A549 (cell line): ENCODE measurements around the gene ACADL. TPM values are rescaled to one million over a fixed set of nuclear protein-coding genes. Genes with fewer than 3 reads are reported as not detected.

Experiments
- ATAC-seq, 2 experiments: fragments of 200-7000 bp in 1 of 2; fragments of >200 bp in 1 of 2; cut with Nextera tagmentation in 1 of 2; cut with Tn5 transposase in 1 of 2; 3 replicates each; pipeline versions ENCODE4 v1.8.0 to v1.9.1; 2018 to 2020; ENCODE audit warnings: mild to moderate bottlenecking in 1 of 2, moderate library complexity in 1 of 2
- CTCF ChIA-PET: fragments of 300-600 bp; sonication (Branson Sonifier 250); formaldehyde crosslinking; extraction: SDS; loops from one replicate; lab custom pipeline; 2021; ENCODE audit warnings: antibody characterized with exemption, inconsistent platforms; lab: Yijun Ruan, JAX
- POLR2A ChIA-PET: fragments of 350-600 bp; formaldehyde crosslinking; extraction: SDS; loops from one replicate; lab custom pipeline; 2021; ENCODE audit warnings: antibody characterized with exemption, inconsistent platforms; lab: Yijun Ruan, JAX
- DNase-seq, 2 experiments: peaks; one replicate each; pipeline versions ENCODE4 v3.0.0 to v3.0.0-alpha.2; 2011 to 2016; ENCODE audit warnings: low read depth in 1 of 2, low spot score in 1 of 2
- FAIRE-seq: peaks from 2 replicates; lab custom pipeline; 2011; peaks lifted over from hg19 to GRCh38; lab: Jason Lieb, UNC
- H3K27ac ChIP-seq, 2 experiments: fragments of >200 bp; sonication (Bioruptor Twin); formaldehyde crosslinking; 3 replicates each; pipeline ENCODE4 v1.5.1; 2016 to 2017
- H3K4me1 ChIP-seq: fragments of >200 bp; sonication (Bioruptor Twin); formaldehyde crosslinking; 3 replicates; pipeline ENCODE4 v1.6.1; 2016
- H3K4me2 ChIP-seq: fragments of >200 bp; sonication (Bioruptor Twin); formaldehyde crosslinking; 3 replicates; pipeline ENCODE4 v1.6.1; 2016
- H3K4me3 ChIP-seq: fragments of >200 bp; sonication (Bioruptor Twin); formaldehyde crosslinking; 3 replicates; pipeline ENCODE4 v1.5.1; 2016
- H3K9me3 ChIP-seq: fragments of >200 bp; sonication (Bioruptor Twin); formaldehyde crosslinking; 3 replicates; pipeline ENCODE4 v1.6.1; 2016
- CBX2 ChIP-seq: fragments of 200-600 bp; sonication (generic); IDR thresholded peaks from 2 replicates; pipeline ENCODE4 v1.6.1; 2016; ENCODE audit warnings: low read depth, mild to moderate bottlenecking, borderline replicate concordance
- CHD2 ChIP-seq: fragments of 150-350 bp; IDR thresholded peaks from 2 replicates; pipeline ENCODE4 v1.6.1; 2014; ENCODE audit warnings: low read length; ENCODE audit not compliant: partially characterized antibody
- CTCF ChIP-seq: fragments of >200 bp; sonication (Bioruptor Twin); formaldehyde crosslinking; IDR thresholded peaks from 3 replicates; pipeline ENCODE4 v1.5.1; 2016
- E2F6 ChIP-seq: IDR thresholded peaks from 2 replicates; pipeline ENCODE4 v1.6.1; 2012; ENCODE audit warnings: low read depth, borderline replicate concordance
- EHF ChIP-seq: fragments of 250-450 bp; sonication (Bioruptor Pico); IDR thresholded peaks from 2 replicates; pipeline ENCODE4 v1.5.0; 2020; ENCODE audit warnings: mild to moderate bottlenecking
- ESRRA ChIP-seq: fragments of 150-350 bp; IDR thresholded peaks from 2 replicates; pipeline ENCODE4 v1.6.1; 2014; ENCODE audit warnings: mild to moderate bottlenecking, low read length, borderline replicate concordance
- FOSL2 ChIP-seq, 2 experiments: fragments of 450-650 bp in 1 of 2; fragments of >200 bp in 1 of 2; sonication (Bioruptor Twin) in 1 of 2; formaldehyde crosslinking; IDR thresholded peaks; 2 replicates each; pipeline versions ENCODE4 v1.5.0 to v1.6.1; 2016 to 2020; ENCODE audit warnings: mild to moderate bottlenecking in 1 of 2, moderate library complexity in 1 of 2
- FOXS1 ChIP-seq: fragments of 250-450 bp; sonication (Bioruptor Pico); IDR thresholded peaks from 2 replicates; pipeline ENCODE4 v1.5.0; 2020; ENCODE audit warnings: mild to moderate bottlenecking, moderate library complexity
- HES2 ChIP-seq: fragments of >200 bp; sonication (Bioruptor Twin); formaldehyde crosslinking; IDR thresholded peaks from 2 replicates; pipeline ENCODE4 v1.6.1; 2016
- HOXA7 ChIP-seq: fragments of 250-450 bp; sonication (Bioruptor Pico); IDR thresholded peaks from 2 replicates; pipeline ENCODE4 v1.5.0; 2020; ENCODE audit warnings: mild to moderate bottlenecking, moderate library complexity
- JUNB ChIP-seq: fragments of >200 bp; sonication (Bioruptor Twin); formaldehyde crosslinking; IDR thresholded peaks from 2 replicates; pipeline ENCODE4 v1.6.1; 2016
- KDM5A ChIP-seq: fragments of 200-600 bp; sonication (generic); IDR thresholded peaks from 2 replicates; pipeline ENCODE4 v1.6.1; 2016; ENCODE audit warnings: antibody characterized with exemption, mild to moderate bottlenecking
- MAX ChIP-seq: IDR thresholded peaks from 2 replicates; pipeline ENCODE4 v1.6.1; 2012
- NR3C1 ChIP-seq: fragments of >200 bp; sonication (Bioruptor Twin); formaldehyde crosslinking; IDR thresholded peaks from 3 replicates; pipeline ENCODE4 v1.6.1; 2017
- PHF8 ChIP-seq: fragments of 200-600 bp; sonication (generic); IDR thresholded peaks from 2 replicates; pipeline ENCODE4 v1.6.1; 2016; ENCODE audit warnings: low read depth, mild to moderate bottlenecking, antibody characterized with exemption, moderate library complexity, borderline replicate concordance
- POLR2A ChIP-seq: IDR thresholded peaks from 2 replicates; pipeline ENCODE4 v1.6.1; 2012; ENCODE audit warnings: mild to moderate bottlenecking, low read length
- SMC3 ChIP-seq: fragments of >200 bp; sonication (Bioruptor Twin); formaldehyde crosslinking; IDR thresholded peaks from 3 replicates; pipeline ENCODE4 v1.6.1; 2018; ENCODE audit warnings: inconsistent platforms
- SREBF2 ChIP-seq: fragments of 450-650 bp; IDR thresholded peaks from 2 replicates; pipeline ENCODE4 v1.6.1; 2014; ENCODE audit warnings: mild to moderate bottlenecking, moderate library complexity
- TP53 ChIP-seq: fragments of 250-450 bp; sonication (Bioruptor Pico); IDR thresholded peaks from 2 replicates; pipeline ENCODE4 v1.5.0; 2021; ENCODE audit warnings: mild to moderate bottlenecking, moderate library complexity
- USF2 ChIP-seq: fragments of 450-650 bp; IDR thresholded peaks from 2 replicates; pipeline ENCODE4 v1.6.1; 2014; ENCODE audit warnings: antibody characterized with exemption
- ZNF302 ChIP-seq: fragments of 250-450 bp; sonication (Bioruptor Pico); IDR thresholded peaks from 2 replicates; pipeline ENCODE4 v1.9.0; 2021; ENCODE audit warnings: inconsistent platforms, mild to moderate bottlenecking, moderate library complexity
- ZSCAN20 ChIP-seq: fragments of 250-450 bp; sonication (Bioruptor Pico); IDR thresholded peaks from 2 replicates; pipeline ENCODE4 v1.8.0; 2022; ENCODE audit warnings: mild to moderate bottlenecking, moderate library complexity
- WGBS: methylation state at CpG from one replicate; pipeline ENCODE4 v1.1.6; 2017; ENCODE audit errors: missing lambda C conversion rate; 5-methylcytosine and 5-hydroxymethylcytosine counted together
- polyA plus RNA-seq, 4 experiments: library from polyadenylated mRNA; depleted of rRNA in 3 of 4; stranded (reverse); fragments of >200 nt; fragmentation: RNase III in 1 of 4; extraction: RNeasy Plus Mini Kit Qiagen cat#74134 plus additional on column Dnase treatment in 1 of 4; gene quantifications; 2 replicates in 3 of 4; 3 replicates in 1 of 4; pipeline ENCODE4 v1.2.3, GENCODE V29; 2011 to 2017

Gene ACADL
- polyA plus RNA-seq, 2 of the 4 experiments (the other 2 are of a cell fraction), result 0.10 TPM; not detected in 1

GRCh38 chr2:210230518-210230917, 5.3 kb upstream of the ACADL start:
- Histone ChIP-seq H3K4me3 (no peak overlapping the region), H3K27ac (no peak overlapping the region), H3K4me1 (no peaks in the 10 kb centered on the region), H3K4me2 (no peak overlapping the region), H3K9me3 (no peaks in the 10 kb centered on the region)
- DNase-seq (no peak), FAIRE-seq (no peak)
- POLR2A ChIA-PET, result no interaction called here
- 5% methylated on average over 2 of the region's 2 CpGs for WGBS
- CTCF ChIA-PET, result interaction anchor here (1.1 kb wide), 1 partner anchor 38 kb away, joined by 3 read pairs; no protein-coding TSS in a partner anchor
- no peak for TF ChIP-seq EHF
- TF ChIP-seq POLR2A, result no peak
- TF ChIP-seq ZSCAN20, result no peak
- TF ChIP-seq CTCF, result no peak
- no peak for TF ChIP-seq CHD2
- TF ChIP-seq, all 56 proteins: peak for 0
- ATAC-seq, result no peak

- POLR2A ChIA-PET, result no interaction called here
Measured at GRCh38 chr2:210228586-210228985, 3.3 kb upstream of the ACADL start.

GRCh38 chr2:210227290-210228088, 2.2 kb upstream of the ACADL start:
- ChIA-PET POLR2A (no interaction called here), CTCF (no interaction called here)
- H3K4me1 ChIP-seq, result no peaks in the 10 kb centered on the region
- ATAC-seq, result no peak
- no peak for FAIRE-seq
- H3K27ac ChIP-seq, result no peak overlapping the region
- no peak overlapping the region for H3K4me3 ChIP-seq
- no peaks in the 10 kb centered on the region for H3K9me3 ChIP-seq
- no peak for DNase-seq
- TF ChIP-seq FOSL2 (IDR thresholded peaks at IDR 0.05) (no peak), FOSL2 (CRISPR knock-in tag; IDR thresholded peaks at IDR 0.05) (no peak), MAX (no peak), JUNB (no peak), HES2 (no peak), HOXA7 (CRISPR knock-in tag) (no peak), PHF8 (no peak), USF2 (no peak), FOXS1 (CRISPR knock-in tag) (no peak), ZNF302 (CRISPR knock-in tag) (no peak), CBX2 (no peak)
- H3K4me2 ChIP-seq, result no peak overlapping the region
- 25% methylated on average over 4 of the region's 4 CpGs for WGBS

More at GRCh38 chr2:210228586-210228985, 3.3 kb upstream of the ACADL start:
- CTCF ChIA-PET, result no interaction called here
- ATAC-seq (no peak), FAIRE-seq (no peak), DNase-seq (no peak)
- no peak overlapping the region for H3K4me3 ChIP-seq
- H3K9me3 ChIP-seq, result no peaks in the 10 kb centered on the region
- H3K4me1 ChIP-seq, result no peaks in the 10 kb centered on the region
- H3K4me2 ChIP-seq, result no peak overlapping the region
- WGBS, result 54% methylated on average over 6 of the region's 7 CpGs
- TF ChIP-seq KDM5A (no peak), HES2 (no peak), SMC3 (no peak), NR3C1 (no peak), ESRRA (no peak), CTCF (no peak), E2F6 (no peak), FOSL2 (IDR thresholded peaks at IDR 0.05) (no peak), FOSL2 (CRISPR knock-in tag; IDR thresholded peaks at IDR 0.05) (no peak), SREBF2 (no peak), TP53 (CRISPR knock-in tag) (no peak), MAX (no peak)
- no peak overlapping the region for H3K27ac ChIP-seq
